Effector CD4-positive, alpha-beta T cell (primary cell): Measurements from ENCODE around the gene AMTN.

Experiments used
- DNase-seq: peaks from one replicate; pipeline ENCODE4 v3.0.0-alpha.2; 2020

AMTN gene

DNA sequence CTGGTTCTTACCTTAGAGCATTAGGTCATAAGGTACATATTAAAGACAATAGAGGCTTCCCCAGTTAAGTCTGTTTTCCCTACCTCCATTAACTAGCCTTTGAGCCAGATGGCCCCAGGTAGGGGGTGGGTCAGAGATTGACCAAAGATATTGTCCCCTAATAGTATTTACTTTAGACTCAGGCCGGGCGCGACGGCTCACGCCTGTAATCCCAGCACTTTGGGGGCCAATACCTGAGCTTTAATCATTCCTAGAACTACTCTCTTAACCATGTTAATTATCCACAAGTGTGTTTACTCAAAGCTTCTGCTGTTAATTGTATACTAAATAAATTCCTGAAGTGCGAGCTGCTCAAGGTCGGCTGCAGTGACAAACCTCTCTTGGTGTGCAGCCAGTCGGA, 45.7 kb downstream of the AMTN start:
- DNase-seq = no peak

DNA sequence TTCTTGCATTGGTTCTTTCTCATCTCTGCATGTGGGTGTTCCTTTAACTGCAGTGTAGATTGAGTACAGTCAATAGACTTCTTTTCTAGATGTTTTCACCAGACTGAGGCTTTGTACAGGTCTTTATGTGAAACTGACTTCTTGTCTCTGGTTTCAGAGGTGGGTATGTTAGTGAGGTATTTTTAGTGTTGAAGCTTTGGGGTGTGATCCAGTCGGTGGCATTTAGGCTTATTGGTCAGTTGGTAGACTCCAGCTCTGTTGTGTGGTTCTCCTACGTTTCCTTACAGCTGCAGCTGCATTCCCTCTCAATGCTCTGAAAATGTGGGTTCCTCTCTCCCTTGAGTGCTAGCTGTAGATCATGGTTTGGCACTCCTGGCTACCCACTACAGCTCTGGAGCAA, 52.4 kb downstream of the AMTN start:
- DNase-seq = no peak

DNA sequence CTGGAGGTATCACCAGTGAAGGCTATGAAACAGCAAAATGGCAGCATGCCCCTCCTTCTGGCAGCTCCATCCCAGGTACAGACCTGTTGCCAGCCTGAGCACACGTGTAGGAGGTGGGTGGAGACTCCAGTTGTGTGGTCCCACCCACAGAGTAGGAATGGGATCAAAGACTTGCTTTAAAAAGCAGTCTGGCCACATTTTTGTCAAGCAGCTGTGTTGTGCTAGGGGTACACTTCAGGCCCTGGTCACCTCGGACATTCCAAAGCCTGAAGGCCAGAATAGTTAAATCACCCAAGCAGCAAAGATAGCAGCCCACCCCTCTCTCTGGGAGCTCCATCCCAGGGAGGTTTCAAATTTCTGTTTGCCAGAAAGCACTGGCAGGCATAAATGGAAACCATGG, 53.4 kb downstream of the AMTN start:
- DNase-seq = no peak

DNA sequence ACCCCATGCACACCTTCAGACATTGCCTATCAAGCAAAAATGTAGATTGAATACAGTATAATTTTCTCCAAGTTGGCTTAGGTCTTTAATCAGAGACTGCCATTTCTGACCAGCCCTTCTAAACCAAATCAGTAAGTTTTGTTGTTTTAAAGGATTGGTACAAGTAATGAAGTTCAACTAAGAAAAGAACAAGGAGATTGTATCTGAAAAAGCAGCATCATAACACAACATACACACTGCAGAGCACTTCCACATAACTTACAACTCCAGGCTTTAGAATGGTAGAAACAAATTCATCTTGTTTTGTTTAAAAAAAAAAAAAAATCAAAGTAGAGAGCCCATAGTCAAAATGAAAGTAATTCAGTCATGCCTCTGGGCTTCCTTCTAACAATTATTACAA, 57.6 kb downstream of the AMTN start:
- no peak for DNase-seq

DNA sequence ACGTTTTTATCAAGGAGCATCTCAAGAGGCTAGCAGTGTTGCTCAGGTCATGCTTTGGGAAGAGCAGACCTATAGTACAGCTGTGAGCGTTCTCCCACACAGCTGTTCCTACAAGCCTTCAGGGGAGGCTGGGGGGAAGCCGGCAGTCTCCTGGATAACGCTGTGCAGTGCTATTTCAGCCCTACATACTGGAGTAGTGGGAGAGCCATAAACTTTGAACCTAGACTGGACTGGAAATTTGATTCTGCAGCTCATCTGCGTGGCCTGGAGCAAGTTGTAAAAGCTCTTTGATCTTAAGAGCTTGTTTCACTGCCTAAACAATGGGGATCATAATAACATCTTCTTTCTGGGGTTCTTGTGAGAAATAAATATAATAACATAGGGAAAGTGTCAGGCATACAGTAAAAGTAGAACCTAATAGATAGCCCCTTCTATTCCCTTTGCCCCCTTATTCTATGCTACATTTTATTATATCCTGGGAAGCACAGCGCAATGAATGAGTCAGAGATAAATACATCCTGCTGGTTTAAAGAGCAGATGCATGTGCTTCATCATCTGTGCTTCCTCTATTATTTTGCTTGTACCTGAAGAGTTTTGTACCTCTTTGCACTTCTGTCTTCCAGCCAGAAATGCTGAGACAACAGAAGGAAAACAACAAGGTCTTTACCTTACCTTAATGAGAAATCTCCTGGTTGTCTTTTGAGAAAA, 59.0 kb downstream of the AMTN start:
- no peak for DNase-seq

DNA sequence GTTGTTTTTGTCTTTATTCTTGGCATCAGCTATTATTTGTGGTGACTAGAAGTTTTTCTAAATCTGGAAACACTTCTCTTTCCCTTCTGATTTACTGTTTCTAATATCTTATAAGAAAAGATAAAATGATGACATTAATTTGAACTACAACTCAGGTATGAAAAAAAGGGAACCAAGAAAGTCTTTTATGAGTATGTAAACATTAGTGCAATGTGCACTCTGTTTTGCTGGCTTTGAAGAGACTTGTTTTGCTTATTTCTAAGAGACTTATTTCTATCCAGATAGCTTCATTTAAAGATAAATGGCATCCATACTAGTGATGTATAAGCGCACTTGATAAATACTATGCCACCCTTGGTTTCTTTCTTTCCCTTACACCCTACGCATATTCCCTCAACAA, 63.6 kb downstream of the AMTN start:
- no peak for DNase-seq
